SU-DHL-6 (cell line): ENCODE results near the gene MYLK.

ENCODE experiments used
- CTCF ChIP-seq: fragments of 200-600 bp; sonication (generic); IDR thresholded peaks from one replicate; pipeline ENCODE4 v1.5.1; 2017; ENCODE audit warnings: antibody characterized with exemption, mild to moderate bottlenecking, low read length, moderate library complexity; ENCODE audit not compliant: insufficient read depth, poor library complexity, severe bottlenecking
- EZH2phosphoT487 ChIP-seq: fragments of 200-600 bp; sonication (generic), shearing (Covaris generic); conservative IDR thresholded peaks from 2 replicates; pipeline ENCODE4 v1.6.1; 2018; ENCODE audit warnings: mild to moderate bottlenecking, antibody characterized with exemption, low read length, moderate library complexity, mixed read lengths

- TF ChIP-seq CTCF = no peak
- no peak for TF ChIP-seq EZH2phosphoT487
Observed at GRCh38 chr3:123864706-123865105, 19.4 kb downstream of the MYLK start.
